Measurements from ENCODE around the gene OR2W3.

The OR2W3 gene

DNA sequence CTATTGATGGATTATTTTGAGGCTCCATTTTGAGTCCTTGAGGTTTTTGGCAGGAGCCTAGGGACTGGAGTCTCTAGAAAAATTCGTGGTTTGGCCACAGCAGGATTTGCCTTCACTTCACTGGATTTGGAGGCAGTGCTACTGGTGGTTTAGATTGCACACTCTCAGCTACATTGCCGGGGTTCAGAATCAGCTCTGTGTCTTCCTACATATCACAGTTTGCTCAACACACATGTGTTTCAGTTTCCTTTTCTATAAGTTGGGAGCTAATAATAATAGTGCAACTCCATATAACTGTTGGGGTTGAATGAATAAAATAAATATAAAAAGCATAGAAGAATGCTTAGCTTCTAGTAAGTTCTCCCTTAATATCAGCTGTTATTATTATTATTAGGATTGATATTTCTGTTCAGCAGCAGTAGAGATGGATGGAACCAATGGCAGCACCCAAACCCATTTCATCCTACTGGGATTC is at the start of gene OR2W3:
OR2W3 (plus strand) TSS at position 425 of the 475 bp plus-strand sequence; CDS start at position 425, 0 bp downstream.
- DNase-seq (ENCODE audit: low spot score), result no peak

- DNase-seq (ENCODE audit: low spot score), result no peak
Observed at GRCh38 chr1:247845693-247846017, 49.7 kb upstream of the OR2W3 start.

- DNase-seq (ENCODE audit: low spot score), result no peak
Observed at GRCh38 chr1:247848346-247848745, 47.0 kb upstream of the OR2W3 start.

DNA sequence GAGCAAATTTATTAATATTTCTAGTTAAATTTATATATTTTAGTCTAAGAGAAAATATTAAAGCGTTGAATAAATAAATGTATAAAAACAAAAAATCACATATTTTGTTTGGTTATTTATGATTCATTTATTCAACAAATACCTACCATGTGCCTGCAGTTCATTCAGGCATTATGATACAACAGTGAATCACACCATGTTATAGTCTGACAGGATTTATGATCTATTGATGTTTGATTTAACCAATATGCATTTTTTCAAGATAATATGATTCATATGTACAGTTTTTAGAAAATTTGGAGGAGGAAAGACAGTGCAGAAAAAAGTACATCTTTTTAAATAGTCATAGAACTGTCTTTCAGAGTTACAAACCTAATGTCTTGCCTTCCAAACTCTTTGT is 45.8 kb upstream of the OR2W3 start:
- no peak for DNase-seq (ENCODE audit: low spot score)

- DNase-seq (ENCODE audit: low spot score), result no peak
Observed at GRCh38 chr1:247854899-247855545, 40.4 kb upstream of the OR2W3 start.

- DNase-seq (ENCODE audit: low spot score), result no peak
Observed at GRCh38 chr1:247855911-247856310, 39.5 kb upstream of the OR2W3 start.

- no peak for DNase-seq (ENCODE audit: low spot score)
Observed at GRCh38 chr1:247857069-247857984, 38.1 kb upstream of the OR2W3 start, which contains the start of gene TRIM58. Gene TRIM58 (plus strand): TSS chr1:247857187. CDS start chr1:247857247, 60 bp downstream.

DNA sequence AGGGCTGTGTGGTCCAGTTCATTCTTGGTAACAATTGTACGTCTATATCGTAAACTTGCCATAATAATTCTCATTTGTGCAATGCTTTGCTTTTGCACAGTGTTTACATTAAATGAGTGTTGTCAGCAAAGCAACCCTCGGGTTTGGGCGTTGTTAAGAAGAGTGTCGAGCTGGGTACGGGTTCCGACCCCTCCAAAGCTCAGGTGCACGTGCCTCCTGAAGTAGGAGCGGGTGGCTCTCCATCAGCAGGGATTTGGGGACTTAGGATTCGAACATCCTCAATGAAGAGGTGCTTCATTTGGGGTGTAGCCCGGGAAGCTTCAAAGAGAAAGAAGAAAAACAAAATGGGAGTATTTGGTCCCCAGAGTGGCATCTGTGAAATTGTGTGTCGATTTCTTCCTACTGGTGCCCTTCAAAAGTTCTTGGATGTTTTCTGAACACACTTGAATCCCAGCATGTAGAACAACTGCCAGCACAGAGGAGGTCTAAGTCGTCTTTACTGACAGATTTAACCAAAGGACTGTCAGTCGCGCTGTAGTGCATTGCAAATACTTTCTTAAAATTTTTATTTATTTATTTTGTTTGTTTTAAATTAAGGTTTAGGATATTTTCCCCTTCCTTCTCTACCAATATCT is 37.3 kb upstream of the OR2W3 start:
- DNase-seq (ENCODE audit: low spot score), result no peak

DNA sequence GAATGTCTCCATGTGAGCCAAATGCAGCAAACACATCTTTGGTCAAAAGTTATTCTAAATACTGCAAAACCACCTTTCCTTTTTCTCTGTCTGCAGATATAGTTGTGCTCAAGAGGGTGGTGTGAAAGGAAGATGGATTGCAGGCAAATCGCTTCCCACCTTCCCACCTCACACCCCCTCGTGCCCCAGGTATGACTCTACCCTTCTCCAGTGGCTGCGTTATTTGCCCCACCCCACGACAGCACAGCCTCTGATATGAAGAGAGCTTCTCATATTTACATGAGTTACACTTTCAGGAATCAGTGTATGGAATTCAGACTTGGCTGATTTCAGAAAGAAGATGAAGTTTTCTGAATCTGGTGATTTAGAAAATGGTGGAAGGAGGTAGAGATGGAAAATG is 32.6 kb upstream of the OR2W3 start:
- DNase-seq (ENCODE audit: low spot score), result no peak

GRCh38 chr1:247864644-247865043 is 30.7 kb upstream of the OR2W3 start:
- DNase-seq (ENCODE audit: low spot score), result no peak

DNA sequence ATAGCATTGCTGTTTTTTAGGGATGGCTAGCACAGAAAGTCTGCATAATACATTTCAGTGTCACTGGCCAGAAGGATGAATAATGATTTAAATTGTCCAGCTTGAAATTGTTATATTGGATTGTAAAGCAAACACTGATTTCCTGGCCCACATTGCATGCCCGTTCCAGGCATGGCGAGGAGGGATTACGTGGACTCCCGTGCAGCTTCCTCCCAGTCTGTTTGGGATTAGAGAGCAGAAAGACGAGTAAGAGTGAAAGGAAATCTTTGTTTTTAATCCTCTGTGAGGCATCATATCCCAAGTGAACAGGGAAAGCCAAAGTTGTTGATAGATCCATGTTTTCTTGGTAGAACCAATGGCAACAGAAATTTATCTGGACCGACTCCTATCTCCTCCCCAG is 30.0 kb upstream of the OR2W3 start:
- no peak for DNase-seq (ENCODE audit: low spot score)

DNA sequence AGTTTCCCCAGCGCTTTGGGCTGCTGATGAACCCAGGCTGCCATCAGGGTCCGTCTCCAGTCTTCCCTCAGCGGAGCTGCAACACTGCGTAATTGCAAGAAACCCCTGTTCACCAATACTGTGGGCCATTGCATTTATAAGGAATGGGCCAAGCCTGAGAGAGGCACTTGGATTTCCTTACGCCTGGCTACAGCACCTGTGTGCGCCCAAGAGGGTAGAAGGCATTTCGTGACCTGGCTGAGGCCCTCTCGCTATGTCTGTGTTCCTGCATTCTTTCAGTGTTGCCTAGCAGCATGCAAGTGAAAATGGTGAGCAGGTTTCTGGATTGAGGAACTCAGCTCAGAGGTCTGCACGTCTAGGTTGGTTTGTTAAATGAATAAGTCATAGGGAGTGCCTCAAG is 12.0 kb upstream of the OR2W3 start:
- no peak for DNase-seq (ENCODE audit: low spot score)

- no peak for DNase-seq (ENCODE audit: low spot score)
Observed at GRCh38 chr1:247884797-247885413, 10.5 kb upstream of the OR2W3 start.

GRCh38 chr1:247895976-247896375 is 589 bp downstream of the OR2W3 start:
- DNase-seq (ENCODE audit: low spot score), result no peak

DNA sequence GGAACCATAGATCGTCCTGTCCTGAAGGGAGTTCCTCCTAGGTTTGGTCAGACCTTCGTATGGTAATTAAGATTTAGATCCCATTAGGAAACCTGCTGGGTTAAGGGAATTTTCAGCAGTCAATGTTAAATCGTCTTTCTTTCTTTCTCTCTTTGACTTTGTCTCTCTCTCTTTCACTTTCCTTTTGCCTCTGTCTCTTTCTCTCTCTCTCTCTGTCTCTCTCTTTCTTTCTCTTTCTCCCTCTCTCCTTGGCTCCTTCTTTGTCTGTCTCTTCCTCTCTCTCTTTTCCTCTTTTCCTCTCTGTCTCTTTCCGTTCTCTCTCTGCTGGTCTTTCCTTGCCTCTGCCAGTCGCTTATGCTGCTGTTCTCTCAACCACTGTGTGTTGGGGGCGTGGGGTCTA is 8.7 kb downstream of the OR2W3 start:
- DNase-seq (ENCODE audit: low spot score), result no peak

GRCh38 chr1:247905181-247905580 is 9.8 kb downstream of the OR2W3 start:
- no peak for DNase-seq (ENCODE audit: low spot score)

GRCh38 chr1:247905910-247906503 is 10.6 kb downstream of the OR2W3 start:
- DNase-seq (ENCODE audit: low spot score), result no peak

DNA sequence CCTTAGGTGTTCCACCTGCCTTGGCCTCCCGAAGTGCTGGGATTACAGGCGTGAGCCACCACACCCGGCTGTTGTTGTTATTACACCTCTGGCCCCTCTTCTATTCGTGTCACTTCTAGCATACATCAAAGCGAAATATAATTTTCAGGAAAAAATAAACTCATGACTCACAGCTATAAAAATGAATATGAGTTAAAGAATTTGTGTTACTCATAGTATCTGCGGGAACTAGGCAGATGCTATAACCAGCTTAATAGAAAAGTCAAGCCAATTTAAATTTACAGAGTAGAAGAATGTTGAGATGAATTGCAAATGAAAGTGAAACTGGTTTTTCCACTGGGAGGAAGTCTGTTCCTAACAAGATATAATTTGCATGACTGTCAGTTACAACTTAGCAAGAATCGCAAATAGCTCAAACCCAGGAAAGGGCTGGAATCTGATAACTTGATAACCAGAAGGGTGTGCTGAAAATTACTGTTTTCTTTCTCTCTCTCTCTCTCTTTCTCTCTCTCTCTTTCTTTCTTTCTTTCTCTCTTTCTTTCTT is 11.2 kb downstream of the OR2W3 start:
- no peak for DNase-seq (ENCODE audit: low spot score)

- DNase-seq (ENCODE audit: low spot score), result no peak
Observed at GRCh38 chr1:247908766-247909165, 13.4 kb downstream of the OR2W3 start.

DNA sequence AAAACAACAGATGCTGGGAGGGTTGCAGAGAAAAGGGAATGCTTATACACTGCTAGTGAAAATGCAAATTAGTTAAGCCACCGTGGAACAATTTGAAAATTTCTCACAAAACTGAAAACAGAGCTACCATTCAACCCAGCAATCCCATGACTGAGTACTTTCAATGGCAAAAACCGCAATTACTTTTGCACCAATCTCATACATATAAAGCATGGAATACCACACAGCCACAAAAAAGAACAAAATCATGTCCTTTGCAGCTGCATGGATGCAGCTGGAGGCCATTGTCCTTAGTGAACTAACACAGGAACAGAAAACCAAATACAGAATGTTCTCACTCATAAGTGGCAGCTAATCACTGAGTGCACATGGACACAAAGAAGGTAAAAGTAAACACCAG is 18.4 kb downstream of the OR2W3 start:
- DNase-seq (ENCODE audit: low spot score), result no peak

DNA sequence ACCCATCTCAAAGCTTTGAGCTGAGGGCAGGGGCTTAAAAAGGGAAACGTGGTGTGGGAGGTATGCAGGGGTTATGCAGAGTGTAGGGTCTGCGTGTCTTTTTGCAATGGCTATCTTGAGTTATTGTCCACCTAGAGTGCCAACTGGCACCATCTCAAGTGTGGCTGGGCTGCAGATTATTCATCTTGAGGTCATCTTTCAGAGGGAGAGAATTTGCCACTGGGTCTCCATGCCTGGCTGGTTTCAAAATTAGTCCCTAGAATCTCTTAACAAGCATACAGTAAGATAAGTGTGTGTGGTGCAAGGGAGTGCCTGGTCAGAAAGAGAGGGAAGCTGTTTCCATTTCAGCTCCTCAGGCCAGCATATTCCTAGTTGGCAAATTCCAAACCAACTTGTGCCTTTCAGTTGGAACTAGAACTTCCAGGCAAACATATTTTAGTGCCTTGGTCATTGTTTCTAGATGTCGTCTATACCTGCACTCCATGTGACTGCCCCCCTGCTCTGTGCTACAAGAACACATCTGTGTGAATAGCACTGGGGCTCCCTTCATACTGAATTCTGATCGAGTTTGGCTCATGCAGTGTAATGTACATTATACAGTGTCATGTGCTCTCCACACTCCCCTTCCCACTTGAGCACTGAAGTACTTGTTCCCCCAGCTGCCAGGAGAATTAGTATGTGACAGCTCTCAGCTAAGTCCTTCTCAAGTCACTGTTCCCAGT is 19.7 kb downstream of the OR2W3 start:
- DNase-seq (ENCODE audit: low spot score), result no peak
